DOHH2 (cell line): Measurements from ENCODE around the gene MDP1.

Experiments
- H3F3A ChIP-seq: fragments of 200-600 bp; sonication (generic), shearing (Covaris generic); 2 replicates; pipeline ENCODE4 v1.6.0; 2016; ENCODE audit warnings: antibody characterized with exemption, mild to moderate bottlenecking; ENCODE audit not compliant: control insufficient read depth, insufficient read depth
- H3K27ac ChIP-seq: fragments of 200-600 bp; sonication (generic); 2 replicates; pipeline ENCODE4 v1.5.1; 2014; ENCODE audit warnings: low read depth, mild to moderate bottlenecking, low read length, moderate library complexity
- H3K27me3 ChIP-seq: fragments of 200-600 bp; sonication (generic); 2 replicates; pipeline ENCODE4 v1.6.1; 2014; ENCODE audit warnings: mild to moderate bottlenecking, low read length, mixed read lengths; ENCODE audit not compliant: control insufficient read depth
- H3K36me3 ChIP-seq: fragments of 200-600 bp; sonication (generic); 2 replicates; pipeline ENCODE4 v1.6.1; 2014; ENCODE audit warnings: mild to moderate bottlenecking, low read length, moderate library complexity, mixed read lengths; ENCODE audit not compliant: control insufficient read depth
- H3K4me1 ChIP-seq: fragments of 200-600 bp; sonication (generic); 2 replicates; pipeline ENCODE4 v1.6.1; 2014; ENCODE audit warnings: mild to moderate bottlenecking, low read length, mixed read lengths; ENCODE audit not compliant: control insufficient read depth
- H3K4me2 ChIP-seq: fragments of 200-600 bp; sonication (generic); 2 replicates; pipeline ENCODE4 v1.6.0; 2014; ENCODE audit warnings: mild to moderate bottlenecking, low read length, moderate library complexity
- H3K4me3 ChIP-seq: fragments of 200-600 bp; sonication (generic); 2 replicates; pipeline ENCODE4 v1.5.1; 2014; ENCODE audit warnings: mild to moderate bottlenecking, low read length, mixed read lengths
- H3K79me2 ChIP-seq: fragments of 200-600 bp; sonication (generic); 2 replicates; pipeline ENCODE4 v1.6.1; 2014; ENCODE audit warnings: mild to moderate bottlenecking, low read length, mixed read lengths; ENCODE audit not compliant: control insufficient read depth
- H3K9me2 ChIP-seq: fragments of 200-600 bp; sonication (generic); replicated peaks from 2 replicates; pipeline ENCODE4 v1.6.1; 2014; ENCODE audit warnings: mild to moderate bottlenecking, low read length, mixed read lengths; ENCODE audit not compliant: control insufficient read depth
- H3K9me3 ChIP-seq: fragments of 200-600 bp; sonication (generic); 2 replicates; pipeline ENCODE4 v1.6.1; 2014; ENCODE audit warnings: antibody characterized with exemption, low read length, mixed read lengths; ENCODE audit not compliant: control insufficient read depth, insufficient read depth
- H4K20me1 ChIP-seq: fragments of 200-600 bp; sonication (generic); 2 replicates; pipeline ENCODE4 v1.6.0; 2014; ENCODE audit warnings: low read depth, mild to moderate bottlenecking, antibody characterized with exemption, low read length, moderate library complexity; ENCODE audit not compliant: control insufficient read depth, insufficient read depth
- CTCF ChIP-seq: fragments of 200-600 bp; sonication (generic); IDR thresholded peaks from one replicate; pipeline ENCODE4 v1.5.1; 2014; ENCODE audit warnings: antibody characterized with exemption, mild to moderate bottlenecking, low read depth, low read length; ENCODE audit not compliant: poor library complexity, severe bottlenecking
- EZH2phosphoT487 ChIP-seq: fragments of 200-600 bp; sonication (generic); IDR thresholded peaks from 2 replicates; pipeline ENCODE4 v1.6.1; 2017; ENCODE audit warnings: borderline replicate concordance, mild to moderate bottlenecking, antibody characterized with exemption, low read length, moderate library complexity, mixed read lengths

Gene MDP1

GRCh38 chr14:24237463-24237955 is 21.6 kb upstream of the MDP1 start:
- Histone ChIP-seq H3K9me2 (no peaks in the 10 kb centered on the region), H3K27ac (no peak overlapping the region), H3F3A (peaks cover 3% of the 10 kb centered on the region; the same call in 1 of the 2 replicates), H3K79me2 (peaks cover 46% of the 10 kb centered on the region), H4K20me1 (no peaks in the 10 kb centered on the region), H3K27me3 (no peaks in the 10 kb centered on the region), H3K4me2 (no peak overlapping the region), H3K9me3 (no peaks in the 10 kb centered on the region), H3K4me1 (peaks cover 35% of the 10 kb centered on the region), H3K36me3 (peaks cover 76% of the 10 kb centered on the region), H3K4me3 (no peak overlapping the region)
- TF ChIP-seq CTCF (no peak), EZH2phosphoT487 (no peak)

GRCh38 chr14:24236689-24237462 is 21.0 kb upstream of the MDP1 start:
- Histone ChIP-seq H4K20me1 (no peaks in the 10 kb centered on the region), H3K27ac (no peak overlapping the region), H3K9me2 (no peaks in the 10 kb centered on the region), H3K4me3 (no peak overlapping the region), H3K9me3 (no peaks in the 10 kb centered on the region), H3K36me3 (peaks cover 77% of the 10 kb centered on the region), H3K4me1 (peaks cover 35% of the 10 kb centered on the region), H3K79me2 (peaks cover 47% of the 10 kb centered on the region), H3K4me2 (no peak overlapping the region), H3K27me3 (no peaks in the 10 kb centered on the region), H3F3A (peaks cover 3% of the 10 kb centered on the region; the same call in 1 of the 2 replicates)
- no peak for TF ChIP-seq CTCF
- no peak for TF ChIP-seq EZH2phosphoT487

- H3K36me3 ChIP-seq: peaks cover 78% of the 10 kb centered on the region
- H3K4me2 ChIP-seq: no peak overlapping the region
- H3K9me2 ChIP-seq: no peaks in the 10 kb centered on the region
- peaks cover 3% of the 10 kb centered on the region; the same call in 1 of the 2 replicates for H3F3A ChIP-seq
- H3K27me3 ChIP-seq: no peaks in the 10 kb centered on the region
- no peaks in the 10 kb centered on the region for H3K9me3 ChIP-seq
- H3K79me2 ChIP-seq: peaks cover 47% of the 10 kb centered on the region
- no peaks in the 10 kb centered on the region for H4K20me1 ChIP-seq
- H3K27ac ChIP-seq: no peak overlapping the region
- no peak for TF ChIP-seq EZH2phosphoT487
- H3K4me3 ChIP-seq: no peak overlapping the region
- peaks cover 32% of the 10 kb centered on the region for H3K4me1 ChIP-seq
Observed at GRCh38 chr14:24235804-24236688, 20.2 kb upstream of the MDP1 start.
